GM15510 (cell line): ENCODE measurements around the gene UBE2I.
A peak's percentile ranks its signal among the peaks of the same experiment; 100 is the strongest.

Experiments
- POLR2A ChIP-seq: IDR thresholded peaks from 3 replicates; pipeline ENCODE4 v1.6.1; 2011; ENCODE audit warnings: borderline replicate concordance; ENCODE audit not compliant: insufficient read length; ENCODE audit errors: extremely low read depth

UBE2I gene

GRCh38 chr16:1341495-1342420 is 32.3 kb downstream of the UBE2I start:
- no peak for TF ChIP-seq POLR2A

- TF ChIP-seq POLR2A: no peak
Measured at GRCh38 chr16:1342526-1343427, 33.3 kb downstream of the UBE2I start.

DNA sequence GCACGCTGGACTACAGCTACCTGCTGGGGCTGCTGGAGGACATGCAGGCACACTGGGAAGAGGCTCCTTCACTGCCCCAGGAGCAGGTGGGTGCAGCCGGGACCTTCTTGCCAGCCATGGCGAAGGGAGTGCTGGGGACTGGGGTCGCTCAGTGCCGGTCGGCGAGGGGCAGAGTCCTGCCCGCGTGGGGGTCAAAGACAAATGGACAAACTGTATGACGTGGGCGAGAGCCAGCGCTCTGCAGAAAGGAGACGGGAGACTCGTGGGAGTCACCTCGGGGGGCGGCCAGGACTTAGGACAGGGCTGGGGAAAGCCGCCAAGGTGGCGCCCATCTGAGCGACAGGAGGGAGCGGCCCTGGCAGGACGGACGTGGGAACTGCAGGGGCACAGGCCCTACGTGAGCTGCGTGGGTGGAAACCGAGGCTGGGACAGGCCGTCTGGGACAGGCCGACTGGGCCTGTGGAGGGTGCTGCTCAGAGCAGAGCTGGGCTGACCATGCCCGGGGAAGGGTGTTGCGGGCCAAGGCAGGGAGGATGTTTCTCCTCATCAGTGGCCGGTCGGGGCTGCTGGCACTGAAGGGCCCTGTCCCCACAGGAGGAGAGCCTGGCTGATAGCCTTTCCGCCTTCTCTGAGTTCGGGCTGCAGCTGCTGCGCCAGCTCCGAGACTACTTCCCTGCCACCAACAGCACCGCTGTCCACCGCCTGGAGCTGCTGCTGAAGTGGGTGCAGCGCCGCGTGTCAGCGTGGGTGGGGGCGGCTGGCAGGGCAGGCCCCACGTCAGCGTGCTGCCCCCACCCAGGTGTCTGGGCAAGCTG is 34.2 kb downstream of the UBE2I start:
- no peak for TF ChIP-seq POLR2A

GRCh38 chr16:1344499-1344898 is 35.1 kb downstream of the UBE2I start:
- no peak for TF ChIP-seq POLR2A

DNA sequence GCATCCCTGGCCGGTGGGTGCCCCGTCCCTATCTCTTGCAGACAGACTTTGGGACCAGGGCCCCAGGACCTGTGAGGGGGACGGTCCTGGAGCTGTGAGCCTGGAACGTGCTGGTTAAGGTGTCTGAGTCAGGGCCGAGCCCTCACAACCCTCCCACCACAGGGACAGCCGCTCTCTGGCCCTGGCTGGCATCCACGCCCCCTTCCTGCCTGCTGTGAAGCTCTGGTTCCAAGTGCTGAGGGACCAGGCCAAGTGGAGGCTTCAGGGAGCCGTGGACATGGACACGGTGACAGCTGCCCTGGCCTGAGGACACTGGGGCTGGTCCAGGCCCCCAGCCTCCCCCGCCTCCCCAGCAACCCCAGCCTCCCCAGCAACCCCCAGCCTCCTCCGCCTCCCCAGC is 35.7 kb downstream of the UBE2I start:
- no peak for TF ChIP-seq POLR2A

- TF ChIP-seq POLR2A: no peak
Measured at GRCh38 chr16:1345651-1346421, 36.4 kb downstream of the UBE2I start.

- TF ChIP-seq POLR2A: peak; percentile 11
Measured at GRCh38 chr16:1346422-1347285, 37.2 kb downstream of the UBE2I start.

DNA sequence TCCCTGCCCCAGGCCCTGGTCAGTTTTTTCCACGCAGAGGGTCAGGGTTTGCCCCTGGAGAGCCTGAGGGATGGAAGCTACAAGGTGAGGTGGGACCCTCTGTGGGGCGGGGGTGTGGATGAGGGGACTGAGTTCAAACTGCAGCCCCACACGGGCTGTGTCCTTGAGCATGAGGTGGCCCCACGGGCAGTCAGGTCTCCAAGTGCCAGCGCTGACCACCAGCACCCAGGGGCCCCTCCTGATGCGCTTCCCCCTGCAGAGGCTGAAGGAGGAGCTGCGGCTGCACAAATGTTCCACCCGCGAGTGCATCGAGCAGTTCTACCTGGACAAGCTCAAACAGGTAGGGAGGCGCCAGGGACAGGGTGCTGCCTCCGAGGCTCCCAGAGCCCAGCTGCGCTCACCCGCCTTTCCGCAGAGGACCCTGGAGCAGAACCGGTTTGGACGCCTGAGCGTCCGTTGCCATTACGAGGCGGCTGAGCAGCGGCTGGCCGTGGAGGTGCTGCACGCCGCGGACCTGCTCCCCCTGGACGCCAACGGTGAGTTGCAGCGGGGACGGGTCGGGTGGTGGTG is 37.9 kb downstream of the UBE2I start:
- no peak for TF ChIP-seq POLR2A

DNA sequence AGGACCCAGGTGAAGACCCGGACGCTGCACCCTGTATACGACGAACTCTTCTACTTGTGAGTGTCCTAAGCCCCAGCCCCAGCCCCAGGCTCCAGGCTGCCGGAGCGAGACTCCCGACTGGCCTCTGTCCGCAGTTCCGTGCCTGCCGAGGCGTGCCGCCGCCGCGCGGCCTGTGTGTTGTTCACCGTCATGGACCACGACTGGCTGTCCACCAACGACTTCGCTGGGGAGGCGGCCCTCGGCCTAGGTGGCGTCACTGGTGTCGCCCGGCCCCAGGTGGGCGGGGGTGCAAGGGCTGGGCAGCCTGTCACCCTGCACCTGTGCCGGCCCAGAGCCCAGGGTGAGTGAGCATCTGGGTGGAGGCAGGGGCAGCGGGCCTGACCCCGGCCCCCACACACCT is 38.5 kb downstream of the UBE2I start:
- no peak for TF ChIP-seq POLR2A

- no peak for TF ChIP-seq POLR2A
Measured at GRCh38 chr16:1348441-1348840, 39.0 kb downstream of the UBE2I start.

DNA sequence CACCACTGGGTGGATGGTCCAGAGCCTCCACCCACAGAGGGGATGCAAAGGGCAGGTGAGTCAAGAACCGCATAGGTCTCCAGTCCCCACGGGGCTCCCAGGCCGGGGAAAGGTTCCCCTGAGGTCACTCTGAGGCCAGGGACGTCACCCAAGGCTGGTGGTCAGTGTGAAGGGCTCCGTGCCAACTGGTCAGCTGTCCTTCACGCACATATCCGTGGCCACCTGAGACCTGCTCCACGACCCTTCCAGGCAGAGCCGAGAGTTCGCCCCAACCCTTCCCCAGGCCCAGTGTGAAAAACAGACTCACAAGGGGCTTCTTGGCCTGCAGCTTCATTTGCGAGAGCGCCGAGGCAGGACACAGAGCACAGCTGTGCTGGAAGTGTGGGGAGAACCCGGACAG is 39.5 kb downstream of the UBE2I start:
- no peak for TF ChIP-seq POLR2A

DNA sequence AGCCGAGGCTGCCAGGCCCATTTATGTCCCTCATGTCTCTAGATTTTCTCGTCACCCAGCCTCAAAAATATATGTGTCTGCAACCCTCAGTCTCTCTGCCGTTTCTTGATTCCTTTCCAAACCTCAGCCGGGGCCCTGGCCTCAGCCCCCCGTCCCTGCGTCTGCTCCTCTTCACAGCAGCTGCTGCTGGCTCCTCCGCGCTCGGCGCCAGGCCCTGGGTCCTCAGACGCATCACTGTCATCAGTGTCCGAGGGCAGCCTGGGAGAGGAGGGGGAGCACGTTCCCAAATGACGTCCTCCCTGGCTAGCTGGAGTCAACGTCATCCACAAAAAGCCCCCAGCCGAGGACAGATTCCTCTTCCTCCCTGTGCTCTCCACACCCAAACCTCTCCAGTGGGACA is 39.9 kb downstream of the UBE2I start:
- TF ChIP-seq POLR2A: no peak

GRCh38 chr16:1349951-1350350 is 40.5 kb downstream of the UBE2I start:
- TF ChIP-seq POLR2A: no peak
